MG63 (cell line): ENCODE results near the gene TMEM51. TPM values are rescaled to one million over a fixed set of nuclear protein-coding genes. Genes with fewer than 3 reads are reported as not detected.
A peak's percentile ranks its signal among the peaks of the same experiment; 100 is the strongest.

Source experiments
- DNase-seq: peaks from one replicate; pipeline ENCODE4 v3.0.0-alpha.2; 2020
- H3K27me3 ChIP-seq: fragments of 250-450 bp; sonication (Bioruptor Pico); 2 replicates; pipeline ENCODE4 v1.5.1; 2020; ENCODE audit warnings: mild to moderate bottlenecking, moderate library complexity
- H3K36me3 ChIP-seq: fragments of 250-450 bp; sonication (Bioruptor Pico); 2 replicates; pipeline ENCODE4 v1.5.1; 2020; ENCODE audit warnings: mild to moderate bottlenecking, moderate library complexity
- H3K4me3 ChIP-seq: fragments of 250-450 bp; sonication (Bioruptor Pico); 2 replicates; pipeline ENCODE4 v1.5.1; 2020; ENCODE audit warnings: mild to moderate bottlenecking, moderate library complexity
- H3K9me3 ChIP-seq: fragments of 250-450 bp; sonication (Bioruptor Pico); 2 replicates; pipeline ENCODE4 v1.5.1; 2020; ENCODE audit warnings: mild to moderate bottlenecking, moderate library complexity
- total RNA-seq: library from RNA; depleted of rRNA; stranded (reverse); fragments of >200 nt; shearing (Covaris generic); gene quantifications from 2 replicates; pipeline ENCODE4 v1.2.3, GENCODE V29; 2014; ENCODE audit warnings: low replicate concordance

The TMEM51 gene
- total RNA-seq, 1 experiment from 2014 or later: 2.8 TPM

DNA sequence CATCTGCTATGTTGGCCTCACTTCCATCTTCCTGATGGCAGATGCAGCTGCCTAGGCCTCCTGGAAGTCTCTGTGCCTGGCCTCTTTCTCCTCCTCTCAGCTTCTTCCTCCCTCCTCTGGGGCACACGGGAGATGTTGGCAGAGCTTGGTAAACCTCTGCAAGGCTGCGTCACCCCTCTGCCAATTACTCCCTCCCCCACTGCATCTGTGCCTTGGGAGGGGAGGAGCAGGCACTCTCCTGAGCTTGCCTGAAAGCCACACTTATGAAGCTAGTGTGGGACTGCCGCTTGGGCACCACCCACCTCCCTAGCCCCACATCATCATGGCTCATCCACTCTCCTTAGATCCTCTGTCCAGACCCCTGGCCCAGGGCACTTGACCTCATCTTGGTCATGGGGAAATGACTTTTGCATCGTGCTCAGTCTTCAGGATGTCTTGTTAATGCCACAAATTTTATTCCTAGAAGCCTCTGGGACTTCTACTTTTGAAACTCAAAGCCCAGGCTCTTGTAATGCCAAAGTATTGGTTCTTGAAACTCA is 7.3 kb upstream of the TMEM51 start:
- H3K36me3 ChIP-seq: no peaks in the 10 kb centered on the region
- H3K4me3 ChIP-seq: no peak overlapping the region
- H3K27me3 ChIP-seq: peaks cover 3% of the 10 kb centered on the region
- peaks cover 4% of the 10 kb centered on the region; the same call in 1 of the 2 replicates for H3K9me3 ChIP-seq
- DNase-seq: no peak

DNA sequence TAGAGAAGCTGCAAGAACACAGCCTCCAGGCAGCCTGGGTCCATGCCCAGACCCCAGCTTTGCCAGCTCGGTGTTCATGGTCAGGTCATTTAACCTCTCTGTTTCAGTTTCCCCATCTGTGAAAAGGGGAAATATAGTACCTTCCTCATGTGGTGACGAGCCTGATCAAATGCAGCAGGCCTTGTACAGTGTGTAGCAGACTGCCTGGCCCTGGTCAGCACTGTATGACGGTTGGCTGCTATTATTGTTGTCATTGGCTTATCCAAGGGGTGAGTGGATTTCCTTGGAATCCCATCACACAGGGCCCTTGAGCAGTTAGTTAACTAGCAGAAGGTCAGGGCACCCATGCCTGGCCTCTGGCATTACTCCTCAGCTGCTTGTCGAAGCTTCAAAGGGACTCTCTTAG is 6.6 kb upstream of the TMEM51 start:
- Histone ChIP-seq H3K4me3 (no peak overlapping the region), H3K9me3 (peaks cover 4% of the 10 kb centered on the region; the same call in 1 of the 2 replicates), H3K27me3 (peaks cover 3% of the 10 kb centered on the region), H3K36me3 (no peaks in the 10 kb centered on the region)
- DNase-seq: peak; percentile 23

- Histone ChIP-seq H3K9me3 (no peaks in the 10 kb centered on the region), H3K36me3 (no peaks in the 10 kb centered on the region), H3K4me3 (no peak overlapping the region), H3K27me3 (peaks cover 3% of the 10 kb centered on the region)
- DNase-seq: no peak
Observed at GRCh38 chr1:15148004-15148403, 5.5 kb upstream of the TMEM51 start.

- Histone ChIP-seq H3K36me3 (no peaks in the 10 kb centered on the region), H3K27me3 (peaks cover 3% of the 10 kb centered on the region), H3K4me3 (no peak overlapping the region), H3K9me3 (no peaks in the 10 kb centered on the region)
- DNase-seq: no peak
Observed at GRCh38 chr1:15148475-15148874, 5.1 kb upstream of the TMEM51 start.

DNA sequence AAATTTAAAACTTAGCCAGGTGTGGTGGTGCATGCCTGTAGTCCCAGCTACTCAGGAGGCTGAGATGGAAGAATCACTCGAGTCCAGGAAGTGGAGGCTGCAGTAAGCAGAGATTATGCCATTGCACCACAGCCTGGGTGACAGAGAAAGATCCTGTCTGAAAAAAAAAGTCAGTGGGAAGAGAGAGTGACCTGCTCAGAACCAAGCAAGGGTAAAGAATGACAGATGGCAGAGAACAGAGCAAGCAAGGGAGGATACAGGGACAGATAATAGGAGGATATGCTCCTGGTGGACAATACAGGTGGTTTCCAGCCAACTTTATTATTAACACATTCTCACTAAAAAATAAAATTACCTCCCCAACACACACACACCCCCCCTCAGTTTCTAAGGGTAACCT is 4.6 kb upstream of the TMEM51 start:
- Histone ChIP-seq H3K4me3 (no peak overlapping the region), H3K27me3 (peaks cover 3% of the 10 kb centered on the region), H3K36me3 (no peaks in the 10 kb centered on the region), H3K9me3 (no peaks in the 10 kb centered on the region)
- no peak for DNase-seq

GRCh38 chr1:15150376-15150775 is 3.2 kb upstream of the TMEM51 start:
- DNase-seq: no peak
- Histone ChIP-seq H3K9me3 (no peaks in the 10 kb centered on the region), H3K27me3 (peaks cover 3% of the 10 kb centered on the region), H3K4me3 (no peak overlapping the region), H3K36me3 (no peaks in the 10 kb centered on the region)

- H3K9me3 ChIP-seq: no peaks in the 10 kb centered on the region
- no peak overlapping the region for H3K4me3 ChIP-seq
- no peaks in the 10 kb centered on the region for H3K36me3 ChIP-seq
- H3K27me3 ChIP-seq: peaks cover 3% of the 10 kb centered on the region
- DNase-seq: no peak
Observed at GRCh38 chr1:15151377-15151806, 2.2 kb upstream of the TMEM51 start.

DNA sequence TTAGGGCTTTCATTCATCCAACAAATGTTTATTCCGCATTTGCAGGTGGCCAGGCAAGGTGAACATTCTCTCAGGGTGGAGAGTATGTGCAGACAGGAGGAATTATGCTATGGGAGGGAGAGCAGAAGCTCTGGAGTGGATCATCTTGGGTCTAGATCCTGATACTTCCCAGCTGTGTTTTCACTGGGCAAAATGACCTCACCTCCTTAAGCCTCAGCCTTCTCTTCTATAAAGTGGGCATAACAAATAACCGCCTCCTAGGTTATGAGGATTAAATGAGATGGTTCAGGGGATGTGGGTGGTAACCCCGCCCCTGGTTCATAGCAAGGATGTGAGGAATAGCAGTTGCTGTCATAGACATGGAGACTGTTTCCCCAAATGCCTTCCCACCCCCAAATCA is 1.7 kb upstream of the TMEM51 start:
- H3K9me3 ChIP-seq: no peaks in the 10 kb centered on the region
- peaks cover 3% of the 10 kb centered on the region for H3K27me3 ChIP-seq
- no peak overlapping the region for H3K4me3 ChIP-seq
- DNase-seq: no peak
- H3K36me3 ChIP-seq: no peaks in the 10 kb centered on the region

DNA sequence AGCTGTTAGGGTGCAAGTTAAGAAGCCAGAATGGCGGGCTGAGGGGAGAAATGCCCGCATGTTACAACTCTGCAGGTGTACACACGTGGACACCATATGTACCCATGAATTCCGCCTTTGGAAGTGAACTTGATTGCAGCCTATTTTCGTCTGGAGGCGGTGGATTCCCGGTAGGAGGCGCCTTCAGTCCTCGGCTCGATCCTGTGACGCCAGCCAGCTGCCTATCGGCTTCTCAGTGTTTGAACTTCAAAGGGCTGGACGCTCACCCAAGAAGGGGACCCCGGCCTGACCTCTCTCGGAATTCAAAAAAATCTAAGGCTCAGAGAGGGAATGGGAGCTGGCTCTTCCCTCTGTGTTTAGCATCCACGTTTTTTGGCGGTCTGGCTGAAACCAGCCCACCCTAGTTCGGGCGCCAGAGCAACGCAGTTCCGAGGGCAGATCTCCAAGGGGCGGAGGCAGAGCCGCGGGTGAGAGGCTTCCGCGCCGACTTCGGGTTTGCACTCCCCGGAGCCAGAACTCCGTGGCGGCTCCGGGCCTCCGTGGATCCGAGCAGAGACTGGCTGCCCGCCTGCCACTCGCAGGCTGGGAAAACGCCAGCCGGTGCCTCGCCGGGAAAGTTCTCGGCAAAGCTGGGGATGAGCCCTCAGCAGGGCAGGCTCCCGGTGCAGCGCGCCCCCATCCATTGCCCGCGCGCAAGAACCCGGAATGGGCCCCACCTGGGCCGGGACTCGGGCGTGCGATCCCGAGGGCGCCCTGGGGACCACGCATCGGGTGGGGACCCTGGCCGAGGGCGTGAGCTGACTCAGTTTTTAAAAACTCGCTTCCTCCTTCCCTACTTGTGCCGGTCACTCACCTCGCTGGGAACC is 996 bp upstream of the TMEM51 start:
- DNase-seq: peak; percentile 81
- peak overlapping the region; percentile 50 for H3K4me3 ChIP-seq

GRCh38 chr1:15153842-15154479 is 414 bp downstream of the TMEM51 start:
- Histone ChIP-seq H3K36me3 (no peaks in the 10 kb centered on the region), H3K4me3 (peak overlapping the region; percentile 50), H3K9me3 (no peaks in the 10 kb centered on the region), H3K27me3 (peaks cover 3% of the 10 kb centered on the region)
- DNase-seq: peak; percentile 66

More for the DNA sequence above, 996 bp upstream of the TMEM51 start:
- Histone ChIP-seq H3K36me3 (no peaks in the 10 kb centered on the region), H3K27me3 (peaks cover 3% of the 10 kb centered on the region), H3K9me3 (no peaks in the 10 kb centered on the region)

- no peaks in the 10 kb centered on the region for H3K9me3 ChIP-seq
- no peaks in the 10 kb centered on the region for H3K36me3 ChIP-seq
- no peak for DNase-seq
- H3K4me3 ChIP-seq: peak overlapping the region; percentile 50
- peaks cover 3% of the 10 kb centered on the region for H3K27me3 ChIP-seq
Observed at GRCh38 chr1:15154480-15155036, 1.0 kb downstream of the TMEM51 start.

DNA sequence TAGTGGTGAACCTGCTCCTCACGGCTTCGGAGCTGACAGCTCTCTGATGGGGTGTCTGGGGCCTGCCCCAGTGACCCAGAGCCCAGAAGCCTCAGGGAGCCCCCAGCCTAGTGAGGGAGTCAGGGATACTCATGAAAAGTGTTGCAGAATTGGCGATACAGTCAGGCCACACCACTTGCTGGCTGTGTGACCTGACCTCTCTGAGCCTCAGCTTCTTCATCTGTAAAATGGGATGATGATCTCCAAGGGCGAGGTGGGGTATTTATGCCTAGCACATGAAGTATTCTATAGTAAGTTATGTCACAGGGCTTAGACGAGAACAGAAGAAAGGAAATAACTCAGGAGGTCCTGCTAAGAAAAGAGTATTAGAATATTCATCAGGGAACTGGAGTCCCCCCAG is 1.6 kb downstream of the TMEM51 start:
- no peaks in the 10 kb centered on the region for H3K36me3 ChIP-seq
- no peaks in the 10 kb centered on the region for H3K9me3 ChIP-seq
- peaks cover 3% of the 10 kb centered on the region; the same call in 1 of the 2 replicates for H3K27me3 ChIP-seq
- DNase-seq: no peak
- no peak overlapping the region for H3K4me3 ChIP-seq

GRCh38 chr1:15155888-15156741 is 2.6 kb downstream of the TMEM51 start:
- no peaks in the 10 kb centered on the region for H3K27me3 ChIP-seq
- H3K4me3 ChIP-seq: no peak overlapping the region
- H3K9me3 ChIP-seq: no peaks in the 10 kb centered on the region
- no peak for DNase-seq
- no peaks in the 10 kb centered on the region for H3K36me3 ChIP-seq

DNA sequence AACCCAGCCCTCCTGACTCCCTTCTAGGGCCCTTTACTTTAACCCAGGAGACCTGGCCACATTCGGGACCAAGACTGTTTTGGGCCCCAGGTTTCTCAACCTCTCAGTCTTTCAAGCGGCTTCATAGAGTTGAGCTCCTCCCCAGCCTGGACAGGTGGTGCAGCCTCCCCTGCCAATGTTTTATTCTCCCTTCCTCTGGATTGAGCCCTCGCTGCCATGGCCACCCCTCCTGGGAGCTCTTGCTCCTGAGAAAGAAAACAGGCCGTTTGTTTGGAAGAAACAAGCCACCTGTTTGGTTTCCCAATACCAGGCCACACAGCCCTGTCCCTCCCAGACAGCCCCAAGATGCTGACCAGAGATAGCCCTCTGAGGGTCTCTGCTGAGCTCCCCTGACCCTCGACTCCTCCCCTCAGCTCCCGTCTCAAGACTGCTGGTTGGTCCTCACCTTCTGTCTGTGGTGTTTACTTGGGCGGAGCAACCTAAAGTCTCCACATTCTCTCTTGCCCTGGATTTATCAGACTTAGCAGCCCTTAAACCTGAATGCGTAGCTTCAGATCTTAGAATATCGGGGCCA is 3.3 kb downstream of the TMEM51 start:
- Histone ChIP-seq H3K27me3 (no peaks in the 10 kb centered on the region), H3K9me3 (no peaks in the 10 kb centered on the region), H3K4me3 (no peak overlapping the region), H3K36me3 (no peaks in the 10 kb centered on the region)
- DNase-seq: no peak

GRCh38 chr1:15157524-15158399 is 4.2 kb downstream of the TMEM51 start:
- Histone ChIP-seq H3K36me3 (no peaks in the 10 kb centered on the region), H3K27me3 (no peaks in the 10 kb centered on the region), H3K9me3 (no peaks in the 10 kb centered on the region), H3K4me3 (no peak overlapping the region)
- no peak for DNase-seq
